ENCODE results near the gene MYF5. TPM values are rescaled to one million over a fixed set of nuclear protein-coding genes. Genes with fewer than 3 reads are reported as not detected.
"Not testable (repeated sequence)": the region's sequence is repeated elsewhere in the genome, so short reads cannot be mapped to it uniquely, and the experiment has no call there.

The MYF5 gene
- total RNA-seq = 3.5 TPM

- no peak for DNase-seq
These were observed at the start of gene MYF5 for GRCh38 chr12:80716696-80717469. MYF5 (plus strand) TSS chr12:80716912; CDS start chr12:80717064, 152 bp downstream.

- DNase-seq = no peak
These were observed 46.5 kb upstream of the MYF5 start for GRCh38 chr12:80670214-80670613.

- not testable (repeated sequence) for DNase-seq
These were observed 40.6 kb upstream of the MYF5 start for GRCh38 chr12:80676042-80676636.

GRCh38 chr12:80676856-80677255, 39.9 kb upstream of the MYF5 start:
- no peak for DNase-seq

GRCh38 chr12:80677994-80678393, 38.7 kb upstream of the MYF5 start:
- no peak for DNase-seq

DNA sequence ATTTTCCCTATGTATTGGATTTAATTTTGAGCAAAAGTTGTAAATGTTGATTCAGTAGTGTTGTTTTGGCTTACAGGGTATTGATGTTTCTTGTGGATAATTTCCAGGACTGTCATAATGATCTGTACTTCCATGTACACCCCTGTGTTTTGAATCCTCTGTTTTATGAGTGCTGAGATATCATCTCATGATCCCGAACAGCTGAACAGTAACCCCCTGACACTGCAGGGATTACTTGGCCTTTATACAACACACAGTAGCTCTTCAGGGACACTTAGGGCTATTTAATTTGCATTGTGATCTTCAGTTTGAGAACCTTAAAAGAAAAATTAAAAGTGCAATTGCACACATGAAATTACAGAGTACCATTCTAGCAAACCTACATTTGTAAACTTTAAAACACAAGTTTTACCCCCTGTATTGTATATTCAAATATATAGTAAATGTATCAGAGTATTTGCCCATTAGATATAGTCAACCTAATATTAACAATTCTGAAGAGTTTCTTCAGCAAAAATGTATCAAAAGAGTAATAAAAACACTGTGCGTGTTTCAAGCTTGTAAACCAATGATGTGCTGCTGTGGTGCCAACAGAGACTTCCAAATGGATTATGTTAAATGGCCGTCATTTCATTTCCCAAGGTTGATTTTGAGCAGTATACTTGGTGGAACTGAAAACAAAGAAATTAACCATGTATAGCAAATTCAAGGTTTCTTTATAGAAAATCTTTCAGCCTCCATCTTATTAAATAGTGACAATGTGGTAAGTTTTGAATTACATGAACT, 37.2 kb upstream of the MYF5 start:
- no peak for DNase-seq

DNA sequence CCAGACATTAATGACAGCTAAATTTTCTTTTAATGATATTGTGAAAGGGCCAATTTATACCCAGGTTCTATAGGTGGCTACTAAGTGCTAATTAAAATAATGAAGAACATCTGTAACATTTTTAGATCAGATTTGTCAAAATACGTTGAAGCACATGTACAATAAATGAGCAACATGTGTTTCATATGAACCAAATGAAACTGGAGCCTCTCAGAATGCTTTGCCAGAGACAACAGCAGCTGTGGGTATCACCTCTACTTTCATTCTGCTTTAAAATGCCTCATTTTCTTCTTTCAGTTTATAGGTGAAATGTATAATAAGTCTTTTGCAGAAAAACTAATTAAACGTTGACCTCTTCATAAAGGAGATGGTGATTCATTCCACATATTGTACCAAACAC, 35.4 kb upstream of the MYF5 start:
- no peak for DNase-seq

DNA sequence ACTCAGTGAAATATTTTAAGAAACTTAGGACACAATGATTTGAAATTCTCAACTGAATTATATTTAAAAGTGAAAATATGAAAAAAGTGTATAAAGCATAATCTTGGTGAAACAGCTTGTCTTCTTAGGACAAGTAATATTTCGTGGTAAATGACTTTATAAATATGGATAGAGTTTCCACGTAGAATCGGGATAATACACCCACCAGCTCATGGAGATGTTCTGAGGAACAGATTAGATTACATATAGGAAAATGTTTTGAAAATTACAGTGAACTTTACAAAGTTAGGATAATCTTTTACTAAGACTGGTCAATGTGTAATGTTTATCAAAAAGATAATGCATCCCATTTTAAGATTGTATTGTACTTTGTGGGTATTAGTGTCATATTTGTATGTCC, 34.9 kb upstream of the MYF5 start:
- no peak for DNase-seq

- DNase-seq = no peak
These were observed 32.6 kb upstream of the MYF5 start for GRCh38 chr12:80684077-80684495.

GRCh38 chr12:80690090-80690489, 26.6 kb upstream of the MYF5 start:
- DNase-seq = no peak

- no peak for DNase-seq
These were observed 26.2 kb upstream of the MYF5 start for GRCh38 chr12:80690513-80690912.

- DNase-seq = no peak
These were observed 24.6 kb upstream of the MYF5 start for GRCh38 chr12:80692114-80692513.

DNA sequence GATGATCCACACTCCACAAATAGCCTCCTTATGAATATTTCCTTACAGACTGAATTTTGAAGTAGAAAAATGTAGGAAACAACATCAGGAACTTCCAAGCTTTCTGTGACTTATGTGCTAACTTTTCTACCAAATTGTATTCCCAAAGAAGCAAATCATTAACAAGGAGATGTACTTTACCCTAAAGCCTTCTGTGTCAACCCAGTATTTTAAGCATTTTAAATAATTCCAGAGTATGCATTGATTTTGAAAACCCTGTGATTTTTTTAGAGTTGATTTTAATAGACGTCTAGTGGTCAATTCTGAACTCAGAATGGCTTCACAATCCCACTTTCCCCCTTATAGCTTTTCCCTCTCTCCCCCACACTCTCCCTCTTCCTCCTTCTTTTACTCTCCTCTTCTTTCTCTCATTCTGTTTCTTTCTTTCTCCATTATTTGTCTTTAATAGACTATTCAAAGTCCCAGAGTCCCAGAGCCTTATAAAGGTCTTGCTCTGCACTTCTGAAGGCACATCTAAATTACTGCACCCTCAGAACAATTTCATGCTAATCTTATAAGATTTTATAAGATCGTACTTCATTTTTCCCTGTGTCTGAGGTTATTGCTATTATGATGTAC, 19.3 kb upstream of the MYF5 start:
- DNase-seq = no peak

GRCh38 chr12:80698256-80698655, 18.5 kb upstream of the MYF5 start:
- DNase-seq = no peak

DNA sequence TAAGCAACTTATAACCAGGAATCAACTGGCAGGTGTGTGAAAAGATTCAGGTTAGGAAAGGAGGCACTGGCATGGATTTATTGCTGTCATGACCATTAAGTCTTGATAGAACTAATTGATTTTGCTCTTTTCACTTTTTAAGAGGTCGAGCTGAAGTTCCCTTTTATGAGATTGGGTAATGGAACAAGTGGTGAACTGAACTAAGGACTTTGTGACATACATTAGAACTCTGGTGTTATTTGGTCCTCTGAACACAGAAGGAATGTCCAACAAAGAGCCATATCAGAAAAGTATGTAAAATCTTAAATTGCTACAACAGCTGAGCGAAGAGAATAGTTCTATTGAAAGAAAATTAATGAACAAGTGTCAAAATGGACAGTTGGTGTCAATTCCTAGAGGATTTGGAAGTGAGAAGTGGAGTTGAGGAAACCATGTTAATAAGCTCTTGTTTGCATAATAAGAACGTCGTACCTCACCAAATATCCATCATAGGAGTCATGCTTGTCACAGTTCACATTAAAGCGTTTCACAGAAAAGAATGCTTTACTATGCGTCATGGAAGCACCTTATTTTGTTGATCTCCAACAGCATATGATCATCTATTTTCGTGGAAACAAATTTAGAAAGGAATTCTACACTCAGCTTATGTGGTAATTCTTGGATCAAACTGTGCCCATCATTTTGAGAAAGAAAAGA, 17.7 kb upstream of the MYF5 start:
- no peak for DNase-seq

- DNase-seq = no peak
These were observed 16.4 kb upstream of the MYF5 start for GRCh38 chr12:80700327-80700726.

DNA sequence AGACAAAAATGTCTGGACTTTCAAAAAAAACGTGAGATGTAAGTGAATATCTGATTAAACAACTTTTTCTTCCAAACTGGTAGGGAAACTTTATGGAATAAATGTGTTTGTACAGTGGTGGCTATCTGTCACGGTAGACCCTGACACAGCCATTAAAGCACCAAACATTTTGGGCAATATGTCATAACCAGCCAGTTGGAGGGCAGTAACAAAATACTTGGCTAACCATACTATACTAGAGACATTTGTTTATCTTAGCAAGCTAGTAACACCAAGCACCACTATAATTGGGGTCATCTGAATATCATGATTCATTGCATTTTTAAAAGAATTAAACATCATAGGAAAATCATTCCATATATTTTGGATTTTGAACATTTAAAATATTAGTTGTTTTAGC, 15.3 kb upstream of the MYF5 start:
- DNase-seq = no peak

GRCh38 chr12:80702889-80703805, 13.6 kb upstream of the MYF5 start:
- no peak for DNase-seq

DNA sequence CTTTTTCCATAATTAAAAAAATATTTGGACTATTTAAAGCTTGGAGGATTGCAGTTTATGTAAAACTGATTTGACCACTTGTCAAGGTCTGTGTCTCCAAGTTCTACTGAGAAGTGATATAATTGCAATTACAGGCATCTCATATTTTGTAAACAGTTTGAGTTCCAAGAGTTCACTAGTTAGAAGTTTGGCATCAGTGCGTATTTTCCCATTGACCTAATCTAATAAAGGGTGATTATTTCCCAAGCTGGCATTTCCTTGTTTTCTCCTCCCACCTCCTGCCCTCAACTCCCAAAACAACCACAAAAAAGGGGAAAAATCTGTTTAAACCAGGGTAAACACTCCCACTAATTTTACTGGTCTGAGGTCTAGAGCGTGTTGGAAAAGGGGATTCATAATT, 12.3 kb upstream of the MYF5 start:
- DNase-seq = no peak

DNA sequence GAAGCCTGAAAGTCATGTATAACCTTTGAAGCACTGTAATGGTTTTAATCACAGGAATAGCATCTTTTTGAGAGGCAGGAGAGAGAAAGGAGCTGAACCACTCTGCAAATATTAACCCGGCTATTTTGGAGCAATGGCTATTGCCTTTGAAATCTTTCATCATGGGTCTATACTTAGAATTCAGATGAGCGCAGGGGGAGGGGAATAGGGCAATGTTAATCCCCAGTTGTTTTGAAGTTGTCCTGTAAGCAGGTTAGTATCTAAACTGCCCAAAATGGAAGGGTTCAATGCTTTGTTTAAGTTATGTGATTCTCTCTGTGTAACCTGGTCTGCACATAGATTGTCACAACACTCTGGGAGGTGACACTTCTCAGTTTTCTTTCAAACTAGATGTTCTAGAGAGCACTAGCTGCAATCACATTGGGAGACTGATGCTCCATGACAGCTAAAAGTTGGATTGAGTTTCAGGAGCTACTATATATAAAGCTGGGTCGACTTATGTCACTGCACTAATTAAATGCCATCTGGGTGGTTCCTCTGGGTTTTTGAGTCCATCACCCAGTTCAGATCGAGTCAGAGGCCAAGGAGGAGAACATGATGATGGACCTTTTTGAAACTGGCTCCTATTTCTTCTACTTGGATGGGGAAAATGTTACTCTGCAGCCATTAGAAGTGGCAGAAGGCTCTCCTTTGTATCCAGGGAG, 9.4 kb upstream of the MYF5 start, which contains the start of gene MYF6:
Gene MYF6, plus strand, starts transcription at position 509 of the 704 bp plus-strand sequence. Its CDS starts 86 bp downstream, at position 595.
- DNase-seq = no peak

All from skin of body (tissue), 2 donors.